CD4-positive, alpha-beta T cell treated with Interleukin-6 at 100 ng/mL for 8 hours (primary cell): ENCODE results near the gene CPD.
"Not testable (repeated sequence)": the region's sequence is repeated elsewhere in the genome, so short reads cannot be mapped to it uniquely, and the experiment has no call there.

Experiments used
- DNase-seq: peaks from one replicate; pipeline ENCODE4 v3.0.0-alpha.2; 2020; ENCODE audit warnings: mixed read lengths, low spot score

The CPD gene

GRCh38 chr17:30427611-30428010 is 48.9 kb downstream of the CPD start:
- no peak for DNase-seq

- DNase-seq: no peak
These were observed 50.4 kb downstream of the CPD start for GRCh38 chr17:30429155-30429554.

- no peak for DNase-seq
These were observed 54.8 kb downstream of the CPD start for GRCh38 chr17:30433514-30433913.

- no peak for DNase-seq
These were observed 58.0 kb downstream of the CPD start for GRCh38 chr17:30436729-30437128.

- no peak for DNase-seq
These were observed 65.0 kb downstream of the CPD start for GRCh38 chr17:30443721-30444120.

- not testable (repeated sequence) for DNase-seq
These were observed 67.9 kb downstream of the CPD start for GRCh38 chr17:30446640-30447039.

- DNase-seq: no peak
These were observed 70.8 kb downstream of the CPD start for GRCh38 chr17:30449480-30449879.

GRCh38 chr17:30450125-30451027 is 71.6 kb downstream of the CPD start:
- no peak for DNase-seq

- DNase-seq: no peak
These were observed 75.9 kb downstream of the CPD start for GRCh38 chr17:30454635-30455034.

- DNase-seq: no peak
These were observed 79.6 kb downstream of the CPD start for GRCh38 chr17:30458371-30458770.

GRCh38 chr17:30458797-30459413 is 80.2 kb downstream of the CPD start:
- DNase-seq: not testable (repeated sequence)

GRCh38 chr17:30468465-30468864 is 89.7 kb downstream of the CPD start:
- DNase-seq: no peak

- DNase-seq: no peak
These were observed 93.6 kb downstream of the CPD start for GRCh38 chr17:30472238-30472890.

GRCh38 chr17:30475206-30475605 is 96.5 kb downstream of the CPD start:
- DNase-seq: no peak

- no peak for DNase-seq
These were observed 98.0 kb downstream of the CPD start for GRCh38 chr17:30476726-30477082.

GRCh38 chr17:30477083-30477773 is 98.5 kb downstream of the CPD start, which contains the start of gene GOSR1:
GOSR1 (plus strand) TSS chr17:30477408; CDS start chr17:30477434, 26 bp downstream.
- DNase-seq: peak; percentile 92

- DNase-seq: peak; percentile 2
These were observed 99.0 kb downstream of the CPD start for GRCh38 chr17:30477774-30478115.

GRCh38 chr17:30482555-30482954 is 103.8 kb downstream of the CPD start:
- DNase-seq: no peak

- no peak for DNase-seq
These were observed 104.4 kb downstream of the CPD start for GRCh38 chr17:30483159-30483558.

GRCh38 chr17:30493780-30494179 is 115.1 kb downstream of the CPD start:
- no peak for DNase-seq

- DNase-seq: no peak
These were observed 116.9 kb downstream of the CPD start for GRCh38 chr17:30495586-30495985.

GRCh38 chr17:30503558-30503957 is 124.8 kb downstream of the CPD start:
- no peak for DNase-seq
